HEK293 (cell line): ENCODE measurements around the gene IRX4.

Source experiments
- CTCF ChIA-PET: fragments of 350-600 bp; formaldehyde crosslinking; extraction: SDS; loops from one replicate; lab custom pipeline; 2021; ENCODE audit warnings: antibody characterized with exemption; lab: Yijun Ruan, JAX
- POLR2A ChIA-PET: fragments of 300-600 bp; formaldehyde crosslinking; extraction: SDS; loops from one replicate; lab custom pipeline; 2020; ENCODE audit warnings: antibody characterized with exemption, inconsistent platforms; lab: Yijun Ruan, JAX
- H3K27ac ChIP-seq: fragments of 200-500 bp; sonication (Bioruptor generic); 2 replicates; pipeline ENCODE4 v1.5.1; 2014; ENCODE audit warnings: low read depth, low read length, control low read depth, inconsistent platforms; ENCODE audit errors: extremely low read depth
- H3K36me3 ChIP-seq, 2 experiments: fragments of 200-500 bp in 1 of 2; sonication (Bioruptor generic) in 1 of 2; 1 replicate in 1 of 2; 2 replicates in 1 of 2; pipeline ENCODE4 v1.5.1; 2014 to 2017; ENCODE audit warnings: inconsistent platforms in 2 of 2, low read length in 2 of 2; ENCODE audit not compliant: control insufficient read depth in 2 of 2, insufficient read depth in 1 of 2
- H3K4me1 ChIP-seq: fragments of 200-500 bp; sonication (Bioruptor generic); 2 replicates; pipeline ENCODE4 v1.5.1; 2014; ENCODE audit warnings: mild to moderate bottlenecking, low read length, inconsistent platforms; ENCODE audit not compliant: control insufficient read depth, insufficient read depth
- H3K4me3 ChIP-seq: 2 replicates; pipeline ENCODE4 v1.5.1; 2011; ENCODE audit warnings: low read depth, mild to moderate bottlenecking, control low read depth, low read length, moderate library complexity
- H3K9me3 ChIP-seq: fragments of 200-500 bp; sonication (Bioruptor generic); 2 replicates; pipeline ENCODE4 v1.5.1; 2014; ENCODE audit warnings: low read depth, low read length, inconsistent platforms; ENCODE audit not compliant: control insufficient read depth, insufficient read depth
- BCL11A ChIP-seq: fragments of 450-650 bp; formaldehyde crosslinking; IDR thresholded peaks from 2 replicates; pipeline ENCODE4 v1.5.1; 2016; ENCODE audit warnings: low read depth, missing biosample characterization, missing genetic modification characterization
- GFI1B ChIP-seq: fragments of 450-650 bp; formaldehyde crosslinking; IDR thresholded peaks from 2 replicates; pipeline ENCODE4 v1.5.1; 2016; ENCODE audit warnings: missing biosample characterization, missing genetic modification characterization
- HOXA7 ChIP-seq: sonication (generic); formaldehyde crosslinking; IDR thresholded peaks from 2 replicates; pipeline ENCODE4 v1.8.1; 2022; ENCODE audit warnings: missing genetic modification reagents, borderline replicate concordance
- KLF17 ChIP-seq: fragments of 450-650 bp; formaldehyde crosslinking; IDR thresholded peaks from 2 replicates; pipeline ENCODE4 v1.5.1; 2016; ENCODE audit warnings: missing biosample characterization, missing genetic modification characterization
- KLF8 ChIP-seq: fragments of 450-650 bp; formaldehyde crosslinking; IDR thresholded peaks from 2 replicates; pipeline ENCODE4 v1.5.1; 2016; ENCODE audit warnings: missing biosample characterization, missing genetic modification characterization
- MYNN ChIP-seq: fragments of 450-650 bp; formaldehyde crosslinking; IDR thresholded peaks from 2 replicates; pipeline ENCODE4 v1.5.1; 2016; ENCODE audit warnings: missing biosample characterization, missing genetic modification characterization, borderline replicate concordance
- PRDM1 ChIP-seq: fragments of 450-650 bp; formaldehyde crosslinking; IDR thresholded peaks from 2 replicates; pipeline ENCODE4; 2016; ENCODE audit warnings: missing biosample characterization, missing genetic modification characterization
- SP3 ChIP-seq: fragments of 450-650 bp; formaldehyde crosslinking; IDR thresholded peaks from 2 replicates; pipeline ENCODE4 v1.5.1; 2016; ENCODE audit warnings: missing biosample characterization, missing genetic modification characterization
- YY2 ChIP-seq: fragments of 450-650 bp; formaldehyde crosslinking; IDR thresholded peaks from 2 replicates; pipeline ENCODE4 v1.5.1; 2016; ENCODE audit warnings: missing biosample characterization, missing genetic modification characterization
- ZBTB48 ChIP-seq: fragments of 450-650 bp; formaldehyde crosslinking; IDR thresholded peaks from 2 replicates; pipeline ENCODE4 v1.5.1; 2016; ENCODE audit warnings: missing biosample characterization, missing genetic modification characterization
- ZFP3 ChIP-seq: fragments of 450-650 bp; formaldehyde crosslinking; IDR thresholded peaks from 2 replicates; pipeline ENCODE4 v1.5.1; 2016; ENCODE audit warnings: low read depth, missing biosample characterization, missing genetic modification characterization
- ZIC2 ChIP-seq: fragments of 450-650 bp; formaldehyde crosslinking; IDR thresholded peaks from 2 replicates; pipeline ENCODE4 v1.5.1; 2016; ENCODE audit warnings: missing biosample characterization, missing genetic modification characterization
- ZNF121 ChIP-seq: fragments of 450-650 bp; formaldehyde crosslinking; IDR thresholded peaks from 2 replicates; pipeline ENCODE4 v1.5.1; 2016; ENCODE audit warnings: missing biosample characterization, missing genetic modification characterization
- ZNF138 ChIP-seq: fragments of 450-650 bp; formaldehyde crosslinking; IDR thresholded peaks from 2 replicates; pipeline ENCODE4 v1.5.1; 2016; ENCODE audit warnings: missing biosample characterization, missing genetic modification characterization, borderline replicate concordance
- ZNF19 ChIP-seq: fragments of 450-650 bp; formaldehyde crosslinking; IDR thresholded peaks from 2 replicates; pipeline ENCODE4; 2016; ENCODE audit warnings: missing biosample characterization, missing genetic modification characterization, low read depth
- ZNF211 ChIP-seq: fragments of 450-650 bp; formaldehyde crosslinking; IDR thresholded peaks from 2 replicates; pipeline ENCODE4 v1.5.1; 2016; ENCODE audit warnings: low read depth, missing biosample characterization, missing genetic modification characterization
- ZNF223 ChIP-seq: fragments of 450-650 bp; formaldehyde crosslinking; IDR thresholded peaks from 2 replicates; pipeline ENCODE4 v1.5.1; 2016; ENCODE audit warnings: missing biosample characterization, missing genetic modification characterization
- ZNF341 ChIP-seq: fragments of 450-650 bp; formaldehyde crosslinking; IDR thresholded peaks from 2 replicates; pipeline ENCODE4; 2016; ENCODE audit warnings: low read depth, missing biosample characterization, missing genetic modification characterization
- ZNF404 ChIP-seq: fragments of 450-650 bp; formaldehyde crosslinking; IDR thresholded peaks from 2 replicates; pipeline ENCODE4 v1.5.1; 2017; ENCODE audit warnings: missing biosample characterization, missing genetic modification characterization
- ZNF426 ChIP-seq: fragments of 450-650 bp; formaldehyde crosslinking; IDR thresholded peaks from 2 replicates; pipeline ENCODE4 v1.5.1; 2017; ENCODE audit warnings: missing biosample characterization, missing genetic modification characterization, mild to moderate bottlenecking, inconsistent platforms, moderate library complexity
- ZNF473 ChIP-seq: fragments of 450-650 bp; formaldehyde crosslinking; IDR thresholded peaks from 2 replicates; pipeline ENCODE4 v1.5.1; 2017; ENCODE audit warnings: missing biosample characterization, missing genetic modification characterization
- ZNF510 ChIP-seq: fragments of 450-650 bp; formaldehyde crosslinking; IDR thresholded peaks from 2 replicates; pipeline ENCODE4 v1.5.1; 2018; ENCODE audit warnings: mild to moderate bottlenecking, missing genetic modification characterization, missing biosample characterization; ENCODE audit not compliant: insufficient replicate concordance
- ZNF529 ChIP-seq: fragments of 450-650 bp; formaldehyde crosslinking; IDR thresholded peaks from 2 replicates; pipeline ENCODE4 v1.5.1; 2017; ENCODE audit warnings: missing genetic modification characterization, missing biosample characterization; ENCODE audit not compliant: insufficient replicate concordance
- ZNF571 ChIP-seq: fragments of 450-650 bp; formaldehyde crosslinking; IDR thresholded peaks from 2 replicates; pipeline ENCODE4 v1.5.0; 2017; ENCODE audit warnings: missing biosample characterization, missing genetic modification characterization
- ZNF610 ChIP-seq: fragments of 450-650 bp; formaldehyde crosslinking; IDR thresholded peaks from 2 replicates; pipeline ENCODE4 v1.5.1; 2016; ENCODE audit warnings: missing biosample characterization, missing genetic modification characterization, borderline replicate concordance
- ZNF654 ChIP-seq: fragments of 450-650 bp; formaldehyde crosslinking; IDR thresholded peaks from 2 replicates; pipeline ENCODE4 v1.5.1; 2016; ENCODE audit warnings: low read depth, missing biosample characterization, missing genetic modification characterization
- ZNF785 ChIP-seq: fragments of 450-650 bp; formaldehyde crosslinking; IDR thresholded peaks from 2 replicates; pipeline ENCODE4 v1.5.1; 2016; ENCODE audit warnings: missing biosample characterization, missing genetic modification characterization
- ZNF791 ChIP-seq: fragments of 450-650 bp; formaldehyde crosslinking; IDR thresholded peaks from 2 replicates; pipeline ENCODE4 v1.5.1; 2016; ENCODE audit warnings: missing biosample characterization, missing genetic modification characterization
- TF ChIP-seq, protein P1 (sequence below): fragments of 450-650 bp; formaldehyde crosslinking; IDR thresholded peaks from 2 replicates; pipeline ENCODE4 v1.5.1; 2016; ENCODE audit warnings: missing biosample characterization, missing genetic modification characterization

Gene IRX4

GRCh38 chr5:1889321-1890065, 6.8 kb upstream of the IRX4 start:
- no peak overlapping the region for H3K4me3 ChIP-seq
- peak; percentile 91 for TF ChIP-seq ZNF529 (tag by site-specific recombination)
- no peak for TF ChIP-seq BCL11A (tag by site-specific recombination)
- no peaks in the 10 kb centered on the region for H3K9me3 ChIP-seq
- no peaks in the 10 kb centered on the region for H3K4me1 ChIP-seq
- no peaks in the 10 kb centered on the region for H3K36me3 ChIP-seq
- no peak overlapping the region for H3K27ac ChIP-seq
- ChIA-PET CTCF (no interaction called here), POLR2A (no interaction called here)

DNA sequence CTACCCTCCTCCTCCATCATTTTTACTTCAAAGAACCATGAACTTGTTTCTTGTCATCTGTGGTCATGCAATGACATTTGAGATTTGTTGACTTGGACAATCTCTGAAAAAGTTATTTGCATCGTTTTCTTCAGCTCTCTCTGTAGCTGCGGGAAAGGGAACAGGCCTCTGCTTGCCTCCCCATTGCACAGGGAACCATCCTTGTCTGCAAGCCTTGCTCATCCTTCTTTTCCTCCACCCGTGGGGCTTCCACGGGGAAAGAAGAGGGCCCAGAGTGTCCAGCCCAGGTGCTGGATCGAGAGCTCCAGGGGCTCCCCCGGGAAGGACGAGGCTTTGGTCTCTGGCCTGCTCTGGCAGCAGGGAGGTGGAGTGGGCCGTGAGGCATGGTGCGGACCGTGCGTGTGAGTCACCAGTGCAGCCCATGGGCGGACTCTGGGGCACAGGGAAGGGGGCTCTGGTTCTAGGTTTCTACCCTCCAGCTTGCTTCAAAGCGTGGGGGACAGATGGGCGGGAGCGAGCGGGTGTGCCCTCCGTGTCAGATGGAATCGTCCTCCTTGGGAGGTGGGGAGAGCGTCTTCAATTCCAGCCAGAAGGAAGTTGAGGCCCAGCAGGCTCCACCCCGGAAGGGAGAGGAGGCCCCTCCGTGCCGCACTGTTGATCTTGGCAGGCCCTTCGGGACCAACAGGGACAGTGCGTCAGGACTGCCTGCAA, 6.0 kb upstream of the IRX4 start:
- ChIA-PET POLR2A (no interaction called here), CTCF (no interaction called here)
- no peak for TF ChIP-seq ZNF211 (tag by site-specific recombination)
- no peak for TF ChIP-seq ZNF510 (tag by site-specific recombination)
- no peak for TF ChIP-seq ZNF654 (tag by site-specific recombination)
- TF ChIP-seq ZIC2 (tag by site-specific recombination), result no peak
- no peak for TF ChIP-seq GFI1B (tag by site-specific recombination)
- no peak for TF ChIP-seq ZNF571 (tag by site-specific recombination)
- TF ChIP-seq PRDM1 (tag by site-specific recombination), result no peak
- TF ChIP-seq HOXA7 (CRISPR knock-in tag), result no peak
- no peak for TF ChIP-seq ZNF785 (tag by site-specific recombination)
- TF ChIP-seq ZNF121, result no peak
- no peak for TF ChIP-seq YY2
- no peak for TF ChIP-seq ZNF341 (tag by site-specific recombination)
- TF ChIP-seq ZNF19 (tag by site-specific recombination), result no peak
- no peak for TF ChIP-seq KLF8 (tag by site-specific recombination)
- TF ChIP-seq ZNF223 (tag by site-specific recombination), result no peak
- no peak for TF ChIP-seq ZNF138 (tag by site-specific recombination)
- TF ChIP-seq ZNF426, result no peak
- TF ChIP-seq ZFP3 (tag by site-specific recombination), result no peak
- no peak for TF ChIP-seq ZNF791 (tag by site-specific recombination)
- Histone ChIP-seq H3K27ac (no peak overlapping the region), H3K9me3 (no peaks in the 10 kb centered on the region), H3K4me1 (no peaks in the 10 kb centered on the region), H3K36me3 (no peaks in the 10 kb centered on the region), H3K4me3 (no peak overlapping the region)

- H3K4me3 ChIP-seq, result no peak overlapping the region
- H3K27ac ChIP-seq, result no peak overlapping the region
- H3K4me1 ChIP-seq, result peaks cover 4% of the 10 kb centered on the region
- ChIA-PET POLR2A (no interaction called here), CTCF (no interaction called here)
- no peaks in the 10 kb centered on the region for H3K36me3 ChIP-seq
- no peaks in the 10 kb centered on the region for H3K9me3 ChIP-seq
- no peak for TF ChIP-seq ZNF404 (tag by site-specific recombination)
- no peak for TF ChIP-seq ZNF610 (tag by site-specific recombination)
- TF ChIP-seq ZBTB48 (tag by site-specific recombination), result no peak
- TF ChIP-seq ZNF473 (tag by site-specific recombination), result no peak
- no peak for TF ChIP-seq MYNN (tag by site-specific recombination)
- TF ChIP-seq, protein P1, sequence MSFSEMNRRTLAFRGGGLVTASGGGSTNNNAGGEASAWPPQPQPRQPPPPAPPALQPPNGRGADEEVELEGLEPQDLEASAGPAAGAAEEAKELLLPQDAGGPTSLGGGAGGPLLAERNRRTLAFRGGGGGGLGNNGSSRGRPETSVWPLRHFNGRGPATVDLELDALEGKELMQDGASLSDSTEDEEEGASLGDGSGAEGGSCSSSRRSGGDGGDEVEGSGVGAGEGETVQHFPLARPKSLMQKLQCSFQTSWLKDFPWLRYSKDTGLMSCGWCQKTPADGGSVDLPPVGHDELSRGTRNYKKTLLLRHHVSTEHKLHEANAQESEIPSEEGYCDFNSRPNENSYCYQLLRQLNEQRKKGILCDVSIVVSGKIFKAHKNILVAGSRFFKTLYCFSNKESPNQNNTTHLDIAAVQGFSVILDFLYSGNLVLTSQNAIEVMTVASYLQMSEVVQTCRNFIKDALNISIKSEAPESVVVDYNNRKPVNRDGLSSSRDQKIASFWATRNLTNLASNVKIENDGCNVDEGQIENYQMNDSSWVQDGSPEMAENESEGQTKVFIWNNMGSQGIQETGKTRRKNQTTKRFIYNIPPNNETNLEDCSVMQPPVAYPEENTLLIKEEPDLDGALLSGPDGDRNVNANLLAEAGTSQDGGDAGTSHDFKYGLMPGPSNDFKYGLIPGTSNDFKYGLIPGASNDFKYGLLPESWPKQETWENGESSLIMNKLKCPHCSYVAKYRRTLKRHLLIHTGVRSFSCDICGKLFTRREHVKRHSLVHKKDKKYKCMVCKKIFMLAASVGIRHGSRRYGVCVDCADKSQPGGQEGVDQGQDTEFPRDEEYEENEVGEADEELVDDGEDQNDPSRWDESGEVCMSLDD (tag by site-specific recombination), result no peak
- TF ChIP-seq SP3 (tag by site-specific recombination), result no peak
- no peak for TF ChIP-seq KLF17 (tag by site-specific recombination)
Observed at GRCh38 chr5:1887588-1888360, 5.0 kb upstream of the IRX4 start.
